CD4-positive, alpha-beta T cell treated with Interleukin-21 for 1 hour (primary cell): ENCODE measurements around the gene YTHDC1.
"Not testable (repeated sequence)": the region's sequence is repeated elsewhere in the genome, so short reads cannot be mapped to it uniquely, and the experiment has no call there.

ENCODE experiments used
- DNase-seq: peaks from one replicate; pipeline ENCODE4 v3.0.0-alpha.2; 2020

The YTHDC1 gene

DNA sequence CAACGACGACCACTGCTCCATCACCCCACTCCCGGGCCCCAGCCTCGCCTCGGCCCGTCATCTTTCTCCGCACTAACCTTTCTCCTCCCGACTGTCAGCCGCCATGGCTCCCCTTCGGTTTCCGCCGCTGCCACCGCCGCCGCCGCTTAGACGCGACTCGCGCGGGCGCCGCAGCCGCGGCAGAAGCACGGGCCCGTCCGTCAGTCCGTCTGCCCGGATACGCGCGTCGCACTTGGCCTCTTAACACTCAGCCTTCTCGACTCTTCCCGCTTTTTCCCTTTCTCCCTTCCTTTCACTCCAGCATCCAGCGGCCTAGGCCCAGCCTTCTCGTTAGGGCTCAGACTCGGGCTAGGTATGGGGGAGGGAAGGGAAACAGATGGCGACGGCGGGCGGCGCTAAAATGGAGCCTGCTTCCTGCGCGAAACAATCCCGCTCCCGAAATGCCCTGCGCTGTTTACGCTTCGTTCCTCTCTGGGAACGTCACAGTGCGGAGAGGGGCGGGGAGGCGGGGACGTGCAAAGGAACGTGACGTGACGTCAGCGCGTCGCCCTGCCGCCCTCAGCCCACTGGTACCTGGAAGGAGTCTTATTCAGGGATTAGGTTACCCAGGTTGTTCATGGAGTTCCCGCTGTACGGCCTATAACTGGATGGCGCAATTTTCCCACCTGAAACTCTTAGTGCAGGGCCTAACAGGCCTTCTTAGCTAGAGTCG is at the start of gene YTHDC1:
Gene YTHDC1, minus strand, starts transcription at position 442 of the 712 bp plus-strand sequence. Its CDS starts 337 bp downstream, at position 105.
- peak; percentile 94 for DNase-seq

DNA sequence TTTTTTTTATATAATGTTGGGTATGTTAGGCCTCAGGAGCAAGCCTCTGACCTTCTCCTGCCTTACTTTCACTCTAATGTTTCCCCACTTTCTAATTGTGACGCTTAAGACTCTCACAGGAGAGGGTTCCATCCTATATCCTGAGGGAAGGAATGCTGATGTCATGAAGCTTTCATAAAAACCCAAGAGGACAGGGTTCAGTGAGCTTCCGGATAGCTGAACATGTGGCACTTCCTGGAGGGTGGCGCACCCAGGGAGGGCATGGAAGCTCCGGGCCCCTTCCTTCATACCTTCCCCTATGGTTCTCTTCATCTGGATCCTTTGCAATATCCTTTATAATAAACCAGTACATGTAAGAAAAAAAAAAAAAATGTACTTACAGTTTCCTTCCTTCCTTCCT is 49.4 kb upstream of the YTHDC1 start:
- no peak for DNase-seq

DNA sequence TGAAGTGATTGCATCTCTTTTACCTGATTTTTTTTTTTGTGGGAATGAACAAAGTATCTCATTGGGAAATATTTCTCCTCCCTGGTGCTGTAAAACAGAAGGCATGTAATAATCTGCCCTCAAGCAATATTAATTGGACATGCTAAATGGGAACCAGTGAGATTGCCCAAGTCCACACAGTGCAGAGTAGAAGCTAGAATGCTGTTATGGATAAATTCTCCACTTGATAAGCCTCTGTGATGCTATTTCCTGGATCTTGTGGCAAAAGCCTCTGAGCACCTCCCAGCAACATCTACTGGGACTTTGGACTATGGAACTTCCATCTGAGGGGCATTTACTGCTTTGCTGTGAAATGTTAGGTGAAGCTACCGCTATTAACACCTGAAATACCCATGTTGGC is 46.9 kb upstream of the YTHDC1 start:
- DNase-seq = no peak

DNA sequence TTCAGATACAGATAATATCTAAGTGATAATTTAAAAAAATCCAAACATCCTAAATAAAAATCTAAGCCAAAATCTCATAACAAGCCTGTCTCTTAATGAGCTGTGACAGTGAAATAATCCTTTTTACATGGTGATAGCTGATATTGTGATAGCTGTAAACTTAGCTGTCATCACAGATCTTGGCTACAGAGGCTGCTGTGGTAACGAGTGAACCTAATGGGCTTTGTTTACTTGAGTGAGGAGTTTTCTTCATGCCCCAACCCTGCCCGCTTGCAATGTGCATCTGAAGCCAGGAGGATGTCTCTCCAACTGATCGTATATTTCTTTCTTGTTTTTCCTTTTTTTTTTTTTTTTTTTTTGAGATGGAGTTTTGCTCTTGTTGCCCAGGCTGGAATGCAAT is 41.5 kb upstream of the YTHDC1 start:
- DNase-seq = no peak

DNA sequence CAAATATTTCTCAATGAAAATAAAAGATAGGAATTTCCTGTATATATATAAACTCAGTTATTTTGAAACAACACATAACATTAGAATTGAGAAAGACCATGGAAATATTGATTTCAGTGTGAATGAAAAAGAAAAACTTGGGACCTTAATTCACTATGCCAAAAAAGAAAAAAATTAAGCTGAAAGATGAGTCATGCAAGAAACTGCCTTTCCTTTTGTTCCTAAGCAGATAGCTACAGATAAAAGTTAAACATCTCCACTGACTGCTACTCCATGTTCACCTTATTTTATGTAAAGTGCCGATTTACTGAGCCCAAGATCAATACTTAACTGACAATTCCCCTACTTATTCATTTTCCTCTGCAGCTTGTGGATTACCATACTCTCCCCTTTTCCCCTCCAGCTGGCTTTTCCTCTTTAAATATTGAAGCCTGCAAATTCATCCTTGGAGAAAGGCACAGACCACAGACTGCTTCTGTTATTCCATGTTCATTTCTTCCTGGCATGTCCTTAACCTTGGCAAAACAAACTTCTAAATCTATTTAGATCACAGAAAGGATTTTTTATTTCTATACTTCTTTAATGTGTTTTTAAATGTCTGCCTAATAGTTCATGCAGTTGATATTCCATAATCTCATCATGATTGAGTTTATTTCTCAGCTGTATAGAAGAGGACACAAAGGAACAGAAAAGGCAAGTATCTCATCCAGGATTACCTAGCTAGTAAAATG is 40.5 kb upstream of the YTHDC1 start:
- DNase-seq = no peak

DNA sequence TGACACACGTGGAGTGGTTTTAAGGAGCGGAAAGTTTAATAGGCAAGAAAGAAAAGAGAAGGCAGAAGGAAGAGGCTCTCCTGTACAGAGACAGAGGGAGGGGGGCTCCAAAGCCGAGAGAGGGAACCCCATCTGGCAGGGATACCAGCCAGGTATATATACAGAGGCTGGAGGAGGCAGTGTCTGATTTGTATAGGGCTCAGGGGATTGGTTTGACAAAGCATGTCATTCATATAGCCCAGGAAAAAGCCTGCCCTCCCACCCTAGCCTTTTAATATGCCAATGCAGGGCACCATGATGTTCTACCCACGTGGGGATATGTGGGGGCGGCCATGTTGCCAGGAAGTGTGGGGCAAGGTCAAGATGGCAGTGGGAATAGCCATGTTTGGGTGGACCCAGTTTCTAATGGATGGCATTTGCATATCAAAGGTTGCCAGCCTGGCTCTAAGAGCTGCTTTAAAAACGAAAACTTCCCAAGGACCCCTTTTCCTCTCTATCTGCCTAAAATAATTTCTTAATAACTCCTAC is 39.6 kb upstream of the YTHDC1 start:
- not testable (repeated sequence) for DNase-seq

DNA sequence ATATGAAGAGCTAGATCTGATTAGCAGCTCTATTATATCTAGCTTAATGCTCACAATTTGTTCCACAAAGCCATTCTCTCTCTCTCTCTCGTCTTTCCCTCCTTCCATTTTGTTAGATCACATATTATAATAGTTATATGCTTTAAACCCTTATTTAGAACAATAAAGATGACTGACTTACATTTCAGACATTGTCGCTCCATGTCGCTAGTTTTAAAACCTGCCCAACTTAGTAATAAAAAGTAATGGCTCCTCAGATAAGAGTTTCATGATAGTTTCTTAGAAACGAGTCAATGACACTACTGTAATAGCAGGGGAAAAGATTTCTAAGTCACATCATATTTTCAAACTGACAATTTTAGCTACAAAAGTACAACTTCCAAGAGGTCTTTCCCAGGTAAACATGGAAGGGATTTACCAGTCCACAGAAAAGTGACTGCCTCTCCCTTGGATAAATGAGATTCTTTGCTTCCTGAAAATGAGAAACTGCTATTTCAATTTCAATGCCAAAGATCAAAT is 38.5 kb upstream of the YTHDC1 start:
- DNase-seq = no peak

DNA sequence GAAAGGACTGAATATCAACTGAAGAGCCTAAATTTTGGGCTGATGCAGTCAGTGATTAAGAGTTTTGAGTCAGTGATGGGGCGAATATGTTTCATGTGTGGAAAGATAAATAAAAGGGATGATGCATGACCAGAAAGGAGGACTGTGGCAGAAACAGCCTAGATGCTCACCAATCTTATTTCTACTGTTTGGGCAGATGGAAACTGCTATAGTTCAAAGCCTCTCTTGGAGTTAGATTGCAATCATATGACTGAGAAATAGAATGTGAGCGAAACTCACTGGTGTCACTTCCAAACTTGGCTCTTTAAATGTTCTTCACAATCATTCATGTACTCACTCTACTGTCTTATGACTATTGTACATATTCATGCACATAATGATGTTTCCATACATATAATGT is 35.4 kb upstream of the YTHDC1 start:
- DNase-seq = no peak

DNA sequence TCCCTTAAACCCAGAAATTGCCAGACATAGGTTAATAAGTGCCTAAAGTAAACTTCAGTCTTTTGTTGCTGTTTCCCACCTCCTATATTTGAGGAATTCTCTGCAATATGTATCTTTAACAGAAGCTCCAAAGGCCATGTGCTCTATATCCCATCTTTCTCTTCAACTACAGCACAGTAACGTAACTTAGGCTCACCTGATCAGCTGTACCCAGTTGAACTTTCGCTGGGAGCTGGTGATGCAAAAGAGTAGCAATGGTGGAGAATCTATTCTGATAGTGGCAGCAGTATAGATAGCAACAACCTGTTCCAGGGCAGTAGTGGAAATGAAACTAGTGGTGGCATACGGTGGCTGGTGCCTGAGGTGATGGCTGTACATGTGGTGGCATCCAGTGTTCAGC is 33.2 kb upstream of the YTHDC1 start:
- DNase-seq = no peak

DNA sequence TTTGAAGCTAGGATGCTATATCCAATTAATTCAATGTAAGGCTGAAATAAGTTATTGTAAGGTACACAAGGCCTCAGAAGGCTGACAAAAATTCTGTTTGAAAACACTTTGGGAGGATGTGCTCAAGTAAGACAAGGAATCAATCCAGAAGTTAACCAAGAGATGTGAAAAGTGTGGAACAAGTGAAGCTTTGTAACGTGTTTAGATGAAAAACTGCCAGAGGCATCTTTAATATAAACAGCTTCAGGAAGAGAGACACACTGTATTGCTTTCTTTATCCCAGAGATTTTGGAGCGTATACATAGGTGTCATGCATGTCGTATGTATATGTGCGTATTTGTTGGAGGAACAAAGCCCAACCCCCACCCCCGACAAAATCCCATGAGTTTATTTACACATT is 28.3 kb upstream of the YTHDC1 start:
- no peak for DNase-seq

DNA sequence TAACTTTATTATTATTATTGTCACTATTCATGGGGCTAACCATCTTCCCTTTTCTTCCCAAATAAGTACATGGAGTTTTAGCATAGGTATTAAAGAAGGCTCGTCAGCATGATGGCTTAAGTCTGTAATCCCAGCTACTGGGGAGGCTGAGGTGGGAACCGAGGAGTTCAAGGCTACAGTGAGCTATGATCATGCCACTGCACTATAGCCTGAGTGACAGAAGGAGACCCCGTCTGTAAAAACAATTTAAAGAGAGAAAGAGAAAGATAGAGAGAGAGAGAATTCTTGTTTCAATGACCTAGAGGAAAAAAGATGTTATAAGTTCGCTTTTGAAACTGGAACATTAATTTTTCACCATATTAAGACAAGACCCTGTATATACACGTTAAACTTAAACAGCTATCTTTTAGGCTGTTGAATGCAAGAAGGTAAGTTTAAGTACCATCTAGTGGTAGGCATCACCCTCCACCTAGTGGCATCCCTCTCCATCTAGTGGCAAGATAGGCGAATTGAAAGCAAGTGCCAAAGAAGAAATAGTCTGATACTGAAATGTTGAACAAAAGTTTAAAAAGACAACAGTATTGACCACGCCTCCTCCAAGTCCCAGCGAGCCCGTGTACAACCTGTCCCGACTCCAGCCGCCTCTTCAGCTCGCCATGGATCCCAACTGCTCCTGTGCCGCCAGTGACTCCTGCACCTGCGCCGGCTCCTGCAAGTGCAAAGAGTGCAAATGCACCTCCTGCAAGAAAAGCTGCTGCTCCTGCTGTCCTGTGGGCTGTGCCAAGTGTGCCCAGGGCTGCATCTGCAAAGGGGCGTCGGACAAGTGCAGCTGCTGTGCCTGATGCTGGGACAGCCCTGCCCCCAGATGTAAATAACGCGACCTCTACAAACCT is 26.0 kb upstream of the YTHDC1 start:
- DNase-seq = peak; percentile 78

DNA sequence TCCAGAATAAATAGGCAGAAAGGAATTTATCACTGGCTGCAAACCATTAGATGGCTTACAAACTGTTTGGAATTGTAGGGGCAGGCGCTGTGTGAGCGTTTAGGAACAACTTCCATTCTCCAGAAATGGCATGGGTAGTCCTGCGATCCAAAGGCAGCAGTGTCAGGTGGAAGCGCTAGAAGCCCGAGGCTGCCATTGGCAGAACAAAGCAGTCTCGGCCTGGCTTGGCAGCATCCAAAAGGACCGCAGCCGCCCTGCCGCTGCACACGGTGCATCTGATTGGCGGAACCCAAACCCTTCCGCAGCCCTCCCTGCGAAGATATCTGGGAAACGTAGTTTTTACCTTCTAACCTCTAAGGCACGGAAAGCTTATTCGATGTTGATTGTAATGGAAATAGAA is 23.6 kb upstream of the YTHDC1 start:
- peak; percentile 78 for DNase-seq

DNA sequence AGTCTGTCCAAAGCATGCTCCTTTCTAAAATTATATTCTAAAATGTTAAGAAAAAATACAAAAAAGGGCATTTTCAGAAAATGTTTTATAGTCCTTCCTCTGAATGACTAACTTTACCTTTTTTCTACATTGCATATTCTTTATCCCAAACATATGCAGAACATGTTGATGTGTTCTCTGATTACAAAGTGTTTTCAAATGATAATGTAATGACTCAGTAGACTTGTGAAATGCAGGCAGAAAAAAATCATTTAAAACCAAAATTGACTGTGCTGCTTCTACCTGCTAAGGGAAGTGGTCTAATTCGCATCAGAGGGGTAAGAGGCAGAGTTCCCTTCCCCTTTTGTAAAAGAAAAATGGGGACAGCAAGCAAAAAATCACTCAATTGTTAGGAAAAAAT is 22.7 kb upstream of the YTHDC1 start:
- no peak for DNase-seq

DNA sequence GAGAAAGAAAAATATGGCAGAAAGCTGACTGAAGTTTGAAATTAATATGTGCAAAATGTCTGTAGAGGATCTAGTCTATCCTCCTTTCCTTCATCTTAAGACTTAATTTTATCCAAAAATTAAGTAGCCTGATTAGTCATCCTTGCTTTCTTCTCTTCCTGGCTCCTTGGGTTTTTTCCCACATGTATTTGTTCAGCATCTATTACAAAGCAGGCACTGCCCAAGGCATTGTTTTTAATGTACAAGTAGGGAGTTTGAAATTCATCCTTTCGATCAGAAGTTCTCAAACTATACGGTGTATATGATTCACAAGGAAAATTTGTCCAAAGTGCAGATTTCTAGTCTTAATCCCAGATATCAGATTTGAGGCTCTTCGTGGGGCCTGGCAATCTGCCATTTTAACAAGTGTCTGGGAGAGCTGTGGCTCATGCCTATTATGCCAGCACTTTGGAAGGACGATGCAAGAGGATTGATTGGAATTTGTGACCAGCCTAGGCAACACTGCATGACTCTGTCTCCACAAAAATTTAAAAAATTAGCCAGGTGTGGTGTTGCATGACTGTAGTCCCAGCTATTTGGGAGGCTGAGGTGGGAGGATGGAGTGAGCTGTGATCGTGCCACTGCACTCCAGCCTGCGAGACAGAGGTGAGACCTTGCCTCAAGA is 19.4 kb upstream of the YTHDC1 start:
- no peak for DNase-seq

DNA sequence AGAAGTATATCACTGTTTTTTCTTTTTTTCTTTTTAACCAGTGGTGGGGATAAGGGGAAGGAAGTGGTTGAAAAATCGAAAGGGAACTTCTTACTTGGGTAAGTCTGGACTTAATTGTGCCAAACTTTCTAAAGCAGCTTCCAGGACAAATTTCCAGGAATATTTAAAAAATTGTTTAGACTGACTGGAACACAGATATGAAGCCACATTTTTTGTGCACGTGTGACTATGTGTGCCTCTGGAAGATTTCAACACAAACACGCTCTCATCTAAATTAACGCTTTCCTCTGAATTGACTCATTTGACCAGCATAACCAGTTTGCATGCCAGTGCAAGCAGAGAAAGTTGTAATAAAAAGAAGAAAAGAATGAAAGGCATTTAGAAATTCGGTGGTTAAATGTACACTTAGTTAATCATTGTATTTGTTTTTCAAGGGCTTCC is 18.8 kb upstream of the YTHDC1 start:
- DNase-seq = no peak

DNA sequence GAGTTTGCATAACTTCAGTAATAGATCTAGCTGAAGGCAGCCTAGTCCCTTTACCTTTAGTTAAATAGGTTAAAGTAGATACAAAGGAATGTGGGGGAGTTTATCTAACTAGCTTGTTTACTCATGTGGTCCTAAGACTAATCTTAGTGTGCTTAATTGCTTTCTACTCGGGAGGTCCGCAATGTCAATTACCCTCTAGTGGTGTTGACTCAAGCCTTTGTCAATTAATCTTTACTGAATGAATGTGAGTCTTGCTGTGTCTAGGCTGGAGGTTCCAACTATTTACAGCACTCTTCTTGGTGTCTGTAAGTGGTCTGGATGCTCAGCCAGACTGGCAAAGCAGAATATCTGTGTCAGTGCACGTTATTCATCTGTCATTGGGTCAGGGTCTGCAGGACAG is 17.9 kb upstream of the YTHDC1 start:
- no peak for DNase-seq

DNA sequence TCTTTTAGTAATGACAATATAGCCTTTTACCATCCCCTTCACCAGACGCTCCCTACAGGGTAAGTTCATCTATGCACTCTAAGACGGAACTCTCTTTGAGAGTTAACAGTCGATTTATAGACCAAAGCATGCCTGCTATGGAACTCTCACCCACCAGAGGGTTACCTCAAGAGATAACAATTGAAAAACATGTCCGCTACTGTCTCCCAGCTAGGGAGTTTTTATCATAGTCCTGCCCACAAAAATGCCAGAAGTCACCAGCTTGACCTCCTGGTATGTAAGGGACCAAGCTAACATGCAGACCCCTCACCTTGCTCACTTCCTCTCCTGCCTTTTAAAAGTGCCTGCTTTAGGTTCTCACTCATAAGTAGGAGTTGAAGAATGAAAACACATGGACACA is 16.7 kb upstream of the YTHDC1 start:
- no peak for DNase-seq

DNA sequence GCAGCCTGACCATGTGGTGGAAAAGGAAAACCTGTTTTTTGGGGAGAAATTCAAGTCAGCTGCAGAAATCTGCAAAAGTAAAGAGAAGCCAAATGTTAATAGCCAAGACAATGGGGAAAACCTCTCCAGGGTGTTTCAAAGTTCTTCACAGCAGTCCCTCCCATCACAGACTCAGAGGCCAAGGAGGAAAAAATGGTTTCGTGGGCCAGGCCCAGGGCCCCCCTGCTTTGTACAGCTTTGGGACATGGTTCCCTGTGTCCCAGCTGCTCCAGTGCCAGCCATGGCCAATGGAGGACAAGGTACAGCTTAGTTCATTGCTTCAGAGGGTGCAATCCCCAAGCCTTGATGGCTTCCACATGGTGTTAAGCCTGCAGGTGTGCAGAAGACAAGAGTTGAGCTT is 15.2 kb upstream of the YTHDC1 start:
- no peak for DNase-seq

DNA sequence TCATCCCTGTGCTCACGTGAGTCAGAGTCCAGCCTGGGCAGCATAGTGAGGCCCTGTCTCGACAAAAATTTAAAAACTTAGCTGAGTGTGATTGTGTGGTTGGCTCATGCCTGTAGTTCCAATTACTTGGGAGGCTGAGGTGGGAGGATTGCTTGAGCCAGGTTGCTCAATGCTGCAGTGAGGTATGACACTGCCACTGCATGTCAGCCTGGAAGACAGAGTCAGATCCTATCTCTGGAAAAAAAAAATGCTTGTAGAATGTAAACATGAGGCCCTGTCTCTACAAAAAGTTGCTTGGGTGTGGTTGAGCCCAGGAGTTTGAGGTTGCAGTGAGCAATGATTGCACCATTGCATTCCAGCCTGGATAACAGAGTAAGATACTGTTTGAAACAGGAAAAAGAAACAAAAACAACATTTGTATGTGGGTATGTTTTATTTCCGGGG is 11.3 kb upstream of the YTHDC1 start:
- no peak for DNase-seq

DNA sequence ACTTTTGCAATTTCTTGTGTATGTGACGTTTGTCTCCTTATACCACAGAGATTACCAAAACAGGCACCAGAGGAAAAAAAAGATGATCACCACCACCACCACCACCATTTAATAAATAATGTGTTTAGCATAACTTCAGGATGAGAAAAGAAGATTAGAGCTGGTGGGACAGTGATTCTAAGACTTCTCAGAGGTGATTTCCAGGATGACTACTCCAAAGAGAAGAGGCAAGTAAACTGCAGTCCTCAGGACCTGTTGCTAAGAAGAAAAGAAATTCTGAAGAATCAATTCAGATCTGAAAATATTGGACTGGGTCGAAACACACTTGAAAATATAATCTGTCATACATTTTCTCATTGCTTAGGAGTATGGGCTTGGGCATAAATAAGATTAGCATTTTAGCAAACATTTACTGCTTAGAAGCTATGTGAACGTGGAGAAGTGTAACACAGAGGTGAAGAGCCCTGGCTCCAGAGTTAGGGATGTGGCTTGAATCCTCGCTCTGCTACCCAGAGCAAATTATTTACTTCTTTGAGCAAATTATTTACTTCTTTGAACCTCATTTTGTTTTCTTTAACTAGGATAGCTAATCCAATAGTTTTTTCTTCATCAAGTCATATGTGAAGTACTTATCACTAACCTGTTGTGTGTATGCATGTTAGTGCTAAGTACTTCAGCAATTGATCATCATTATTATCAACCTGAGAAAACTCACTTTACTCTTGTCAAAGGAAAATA is 10.5 kb upstream of the YTHDC1 start:
- no peak for DNase-seq

DNA sequence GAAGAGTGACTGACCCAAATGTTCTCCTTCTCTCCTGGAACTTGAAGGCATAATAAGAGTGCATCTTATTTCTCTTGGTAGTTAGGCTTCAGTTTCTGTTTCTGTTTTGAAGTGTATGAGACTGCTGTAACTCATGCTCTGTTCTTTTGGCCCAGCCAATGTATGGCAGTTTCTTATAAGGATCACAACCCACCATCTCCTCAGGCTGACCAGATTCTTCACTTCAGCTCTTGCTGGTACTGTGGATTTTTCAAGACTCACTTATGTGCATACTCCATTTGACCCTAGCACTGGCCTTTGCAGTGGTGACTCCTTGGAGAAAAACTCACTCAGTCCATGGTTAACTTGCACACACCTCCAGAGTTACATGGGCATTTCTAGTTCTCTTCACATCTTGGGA is 9.6 kb upstream of the YTHDC1 start:
- DNase-seq = no peak

DNA sequence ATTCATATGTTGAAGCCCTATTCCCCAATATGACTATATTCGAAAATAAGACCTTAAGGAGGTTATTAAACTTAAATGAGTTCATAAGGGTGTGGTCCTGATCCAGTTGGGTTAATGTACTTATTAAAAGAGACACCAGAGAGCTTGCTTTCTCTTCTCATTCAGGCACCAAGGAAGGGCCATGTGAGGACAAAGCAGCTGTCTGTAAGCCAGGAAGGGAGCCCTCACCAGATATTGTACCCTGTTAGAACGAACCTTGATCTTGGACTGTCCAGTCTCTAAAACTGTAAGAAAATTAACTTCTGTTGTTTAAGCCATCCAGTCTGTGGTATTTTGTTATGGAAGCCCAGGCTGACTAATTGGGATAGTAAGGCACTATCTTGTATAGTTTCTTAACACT is 9.1 kb upstream of the YTHDC1 start:
- DNase-seq = no peak
